SK-N-MC (cell line): ENCODE data around the gene ADARB2.
"Not testable (repeated sequence)": the region's sequence is repeated elsewhere in the genome, so short reads cannot be mapped to it uniquely, and the experiment has no call there.

Experiments used
- DNase-seq: peaks from one replicate; pipeline ENCODE4 v3.0.0-alpha.2; 2011; ENCODE audit warnings: low read depth, low spot score
- H3K27ac ChIP-seq: fragments of 200-600 bp; sonication (generic); 2 replicates; pipeline ENCODE4 v1.5.1; 2016; ENCODE audit warnings: mixed run types
- H3K36me3 ChIP-seq: fragments of 200-600 bp; sonication (generic); 2 replicates; pipeline ENCODE4 v1.6.1; 2017; ENCODE audit warnings: antibody characterized with exemption, low read length, mixed read lengths; ENCODE audit not compliant: insufficient read depth
- H3K4me3 ChIP-seq: fragments of 200-600 bp; sonication (generic); 2 replicates; pipeline ENCODE4 v1.5.1; 2016
- H3K9ac ChIP-seq: fragments of 200-600 bp; sonication (generic); 2 replicates; pipeline ENCODE4 v1.8.0; 2017; ENCODE audit warnings: mixed run types, mixed read lengths; ENCODE audit not compliant: insufficient read length
- H3K9me3 ChIP-seq: fragments of 200-600 bp; sonication (generic); 2 replicates; pipeline ENCODE4 v1.6.1; 2017; ENCODE audit warnings: low read depth, mild to moderate bottlenecking, antibody characterized with exemption, low read length, moderate library complexity, mixed read lengths
- EZH2 ChIP-seq: fragments of 200-600 bp; sonication (generic); IDR thresholded peaks from one replicate; pipeline ENCODE4 v1.6.1; 2017; ENCODE audit warnings: antibody characterized with exemption
- FOXP2 ChIP-seq: optimal IDR thresholded peaks from 2 replicates; pipeline ENCODE3; 2011; ENCODE audit warnings: mild to moderate bottlenecking, moderate library complexity; ENCODE audit not compliant: insufficient read depth; ENCODE audit errors: extremely low read length, control extremely low read depth
- POLR2AphosphoS5 ChIP-seq: IDR thresholded peaks from 2 replicates; pipeline ENCODE4 v1.6.1; 2012; ENCODE audit warnings: mild to moderate bottlenecking, low read depth, low read length, borderline replicate concordance

The ADARB2 gene

DNA sequence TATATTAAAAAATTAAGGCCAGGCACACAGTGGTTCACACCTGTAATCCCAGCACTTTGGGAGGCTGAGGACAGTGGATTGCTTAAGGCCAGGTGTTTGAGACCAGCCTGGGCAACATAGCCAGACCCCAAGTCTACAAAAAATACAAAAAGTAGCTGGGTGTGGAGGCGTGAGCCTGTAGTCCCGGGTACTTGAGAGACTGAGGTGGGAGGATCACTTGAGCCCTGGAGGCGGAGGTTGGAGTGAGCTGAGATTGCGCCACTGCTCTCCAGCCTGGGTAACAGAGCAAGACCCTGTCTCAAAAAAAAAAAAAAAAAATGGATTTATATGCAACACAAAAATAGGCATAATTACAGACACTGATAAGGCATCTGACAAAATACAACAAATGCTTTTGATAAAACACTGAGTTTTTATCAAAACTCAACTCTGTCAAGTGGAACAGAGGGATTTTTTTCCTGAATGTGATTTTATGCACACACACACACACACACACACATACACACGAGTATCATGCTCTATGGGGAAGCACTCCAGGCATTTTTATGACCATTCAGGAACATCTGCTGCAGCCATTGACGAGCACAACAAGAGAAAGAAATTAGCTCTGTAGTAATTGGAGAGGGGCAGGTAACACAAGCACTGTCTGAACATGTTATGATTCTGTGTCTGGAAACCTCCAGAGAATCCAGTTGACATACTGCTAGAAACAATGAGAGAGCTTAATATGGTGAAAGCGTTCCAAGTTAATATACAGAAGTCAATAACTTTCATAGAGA lies 488.0 kb downstream of the ADARB2 start:
- Histone ChIP-seq H3K9me3 (no peaks in the 10 kb centered on the region), H3K27ac (no peak overlapping the region), H3K36me3 (no peaks in the 10 kb centered on the region), H3K4me3 (no peak overlapping the region), H3K9ac (no peak overlapping the region)
- no peak for TF ChIP-seq EZH2
- no peak for DNase-seq

DNA sequence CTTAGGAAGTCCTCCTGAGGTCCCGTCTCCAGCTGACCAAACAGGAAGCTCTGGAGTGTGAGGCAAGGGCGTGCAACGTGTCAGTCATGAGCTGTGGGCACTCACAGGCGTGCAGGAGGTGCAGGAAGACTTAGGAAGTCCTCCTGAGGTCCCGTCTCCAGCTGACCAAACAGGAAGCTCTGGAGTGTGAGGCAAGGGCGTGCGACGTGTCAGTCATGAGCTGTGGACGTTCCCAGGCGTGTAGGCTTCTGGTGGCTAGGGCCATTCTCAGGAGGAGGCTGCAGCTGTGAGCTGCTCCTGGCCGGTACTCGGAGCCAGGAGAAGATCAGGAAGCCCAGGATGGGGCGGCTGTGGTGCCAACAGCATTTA lies 489.1 kb downstream of the ADARB2 start:
- not testable (repeated sequence) for H3K27ac ChIP-seq, DNase-seq, H3K4me3 ChIP-seq, H3K36me3 ChIP-seq, H3K9me3 ChIP-seq, H3K9ac ChIP-seq

GRCh38 chr10:1247598-1248261 lies 489.6 kb downstream of the ADARB2 start:
- Histone ChIP-seq H3K27ac (no peak overlapping the region), H3K36me3 (no peaks in the 10 kb centered on the region), H3K9ac (no peak overlapping the region), H3K4me3 (no peak overlapping the region), H3K9me3 (no peaks in the 10 kb centered on the region)
- no peak for DNase-seq
- no peak for TF ChIP-seq FOXP2

- H3K27ac ChIP-seq: no peak overlapping the region
- no peak for TF ChIP-seq POLR2AphosphoS5
- no peak for TF ChIP-seq EZH2
- no peak for TF ChIP-seq FOXP2
- no peak for DNase-seq
- no peaks in the 10 kb centered on the region for H3K36me3 ChIP-seq
- H3K9ac ChIP-seq: no peak overlapping the region
- H3K9me3 ChIP-seq: no peaks in the 10 kb centered on the region
- H3K4me3 ChIP-seq: no peak overlapping the region
Measured at GRCh38 chr10:1244493-1244892, 492.8 kb downstream of the ADARB2 start.

- H3K4me3 ChIP-seq: no peak overlapping the region
- H3K36me3 ChIP-seq: no peaks in the 10 kb centered on the region
- H3K27ac ChIP-seq: no peak overlapping the region
- no peak for DNase-seq
- TF ChIP-seq FOXP2: no peak
- no peak for TF ChIP-seq POLR2AphosphoS5
- no peak for TF ChIP-seq EZH2
- no peak overlapping the region for H3K9ac ChIP-seq
- H3K9me3 ChIP-seq: no peaks in the 10 kb centered on the region
Measured at GRCh38 chr10:1243486-1244234, 493.7 kb downstream of the ADARB2 start.

- H3K4me3 ChIP-seq: no peak overlapping the region
Measured at GRCh38 chr10:1242975-1243374, 494.4 kb downstream of the ADARB2 start.

GRCh38 chr10:1241973-1242935 lies 495.1 kb downstream of the ADARB2 start:
- Histone ChIP-seq H3K36me3 (no peaks in the 10 kb centered on the region), H3K4me3 (no peak overlapping the region)

More at GRCh38 chr10:1242975-1243374, 494.4 kb downstream of the ADARB2 start:
- H3K9me3 ChIP-seq: no peaks in the 10 kb centered on the region
- no peaks in the 10 kb centered on the region for H3K36me3 ChIP-seq
- TF ChIP-seq FOXP2 (no peak), EZH2 (no peak), POLR2AphosphoS5 (no peak)
- DNase-seq: no peak
- H3K27ac ChIP-seq: no peak overlapping the region
- no peak overlapping the region for H3K9ac ChIP-seq

GRCh38 chr10:1241322-1241890 lies 495.9 kb downstream of the ADARB2 start:
- Histone ChIP-seq H3K4me3 (no peak overlapping the region), H3K9me3 (no peaks in the 10 kb centered on the region), H3K27ac (no peak overlapping the region), H3K36me3 (no peaks in the 10 kb centered on the region), H3K9ac (no peak overlapping the region)
- no peak for TF ChIP-seq POLR2AphosphoS5
- TF ChIP-seq EZH2: no peak
- no peak for TF ChIP-seq FOXP2
- no peak for DNase-seq

More at GRCh38 chr10:1241973-1242935, 495.1 kb downstream of the ADARB2 start:
- no peak overlapping the region for H3K27ac ChIP-seq
- no peak for DNase-seq
- no peaks in the 10 kb centered on the region for H3K9me3 ChIP-seq
- TF ChIP-seq FOXP2: no peak
- TF ChIP-seq EZH2: no peak
- TF ChIP-seq POLR2AphosphoS5: no peak
- H3K9ac ChIP-seq: no peak overlapping the region
